CD14-positive monocyte (primary cell): ENCODE measurements around the gene SCN4A. TPM values are rescaled to one million over a fixed set of nuclear protein-coding genes. Genes with fewer than 3 reads are reported as not detected.

Source experiments
- DNase-seq, 3 donors: peaks; one replicate each; pipeline ENCODE4 v3.0.0-alpha.2; 2011 to 2022
- H2AFZ ChIP-seq: 2 replicates; pipeline ENCODE4 v1.6.0; 2012; ENCODE audit warnings: mild to moderate bottlenecking, low read depth, low read length, inconsistent platforms; ENCODE audit not compliant: insufficient read depth, poor library complexity, severe bottlenecking
- H3K27ac ChIP-seq, 2 donors: 1 replicate in 1 of 2; 2 replicates in 1 of 2; pipeline ENCODE4 v1.5.1; 2012 to 2013; ENCODE audit warnings: low read length in 2 of 2, control low read depth in 1 of 2, inconsistent platforms in 1 of 2, low read depth in 1 of 2, mild to moderate bottlenecking in 1 of 2
- H3K27me3 ChIP-seq, 2 donors: one replicate each; pipeline versions ENCODE4 v1.6.0 to v1.6.1; 2011 to 2013; ENCODE audit warnings: low read length in 2 of 2; ENCODE audit not compliant: control insufficient read depth in 2 of 2, insufficient read depth in 2 of 2
- H3K36me3 ChIP-seq, 2 donors: replicated peaks in 1 of 2; 1 replicate in 1 of 2; 2 replicates in 1 of 2; pipeline versions ENCODE4 v1.5.1 to v1.6.1; 2012 to 2013; ENCODE audit warnings: low read length in 2 of 2, control low read depth in 1 of 2, inconsistent platforms in 1 of 2, mild to moderate bottlenecking in 1 of 2; ENCODE audit not compliant: insufficient read depth in 2 of 2, control insufficient read depth in 1 of 2
- H3K4me1 ChIP-seq, 2 donors: 1 replicate in 1 of 2; 2 replicates in 1 of 2; pipeline versions ENCODE4 v1.5.1 to v1.6.1; 2012 to 2013; ENCODE audit warnings: low read length in 2 of 2, control low read depth in 1 of 2, inconsistent platforms in 1 of 2, mild to moderate bottlenecking in 1 of 2, moderate library complexity in 1 of 2; ENCODE audit not compliant: insufficient read depth in 2 of 2, control insufficient read depth in 1 of 2
- H3K4me2 ChIP-seq: replicated peaks from 2 replicates; pipeline ENCODE3; 2012; ENCODE audit warnings: low read length, moderate library complexity, mild to moderate bottlenecking; ENCODE audit not compliant: poor library complexity, severe bottlenecking; ENCODE audit errors: extremely low read depth
- H3K4me3 ChIP-seq, 3 experiments: fragments of 200-600 bp in 1 of 3; sonication (generic) in 1 of 3; replicated peaks in 1 of 3; 1 replicate in 2 of 3; 2 replicates in 1 of 3; pipeline ENCODE4 v1.5.1; 2011 to 2013; ENCODE audit warnings: low read length in 3 of 3, mild to moderate bottlenecking in 3 of 3, control low read depth in 2 of 3, low read depth in 2 of 3, inconsistent platforms in 1 of 3, moderate library complexity in 1 of 3
- H3K79me2 ChIP-seq: 2 replicates; pipeline ENCODE4 v1.6.0; 2012; ENCODE audit warnings: mild to moderate bottlenecking, control low read depth, inconsistent platforms, low read length, moderate library complexity; ENCODE audit not compliant: insufficient read depth
- H3K9ac ChIP-seq: 2 replicates; pipeline ENCODE4 v1.6.0; 2017; ENCODE audit warnings: low read length, mild to moderate bottlenecking; ENCODE audit not compliant: insufficient read depth, poor library complexity, severe bottlenecking
- H3K9me3 ChIP-seq, 2 donors: replicated peaks in 1 of 2; 1 replicate in 1 of 2; 2 replicates in 1 of 2; pipeline versions ENCODE4 v1.5.1 to v1.6.1; 2012 to 2013; ENCODE audit warnings: low read length in 2 of 2, control low read depth in 1 of 2; ENCODE audit not compliant: control insufficient read depth in 1 of 2, insufficient read depth in 1 of 2
- H4K20me1 ChIP-seq: 2 replicates; pipeline ENCODE4 v1.6.0; 2012; ENCODE audit warnings: mild to moderate bottlenecking, low read length, control low read depth, moderate library complexity; ENCODE audit not compliant: insufficient read depth
- H3K27ac Mint-ChIP-seq, 7 donors: one replicate each; pipeline ENCODE4 v1.8.0; 2020; ENCODE audit warnings: mild to moderate bottlenecking in 7 of 7, mixed read lengths in 7 of 7, moderate library complexity in 6 of 7, inconsistent platforms in 2 of 7
- H3K27me3 Mint-ChIP-seq, 3 donors: one replicate each; pipeline ENCODE4 v1.8.0; 2021 to 2022; ENCODE audit warnings: low read depth in 3 of 3, mild to moderate bottlenecking in 3 of 3, mixed read lengths in 3 of 3, moderate library complexity in 3 of 3, inconsistent platforms in 1 of 3
- H3K36me3 Mint-ChIP-seq, 2 donors: one replicate each; pipeline ENCODE4 v1.8.0; 2020; ENCODE audit warnings: mixed read lengths in 2 of 2, inconsistent platforms in 1 of 2, mild to moderate bottlenecking in 1 of 2
- H3K4me1 Mint-ChIP-seq: one replicate; pipeline ENCODE4 v1.8.0; 2020; ENCODE audit warnings: mild to moderate bottlenecking, mixed read lengths
- H3K4me3 Mint-ChIP-seq, 2 donors: one replicate each; pipeline ENCODE4 v1.8.0; 2020; ENCODE audit warnings: mild to moderate bottlenecking in 2 of 2, mixed read lengths in 2 of 2, moderate library complexity in 1 of 2
- H3K9me3 Mint-ChIP-seq, 7 donors: one replicate each; pipeline ENCODE4 v1.8.0; 2020 to 2022; ENCODE audit warnings: mixed read lengths in 7 of 7, mild to moderate bottlenecking in 6 of 7, moderate library complexity in 6 of 7, inconsistent platforms in 2 of 7
- WGBS: methylation state at CpG from one replicate; pipeline ENCODE4 v1.1.5; 2013; ENCODE audit warnings: missing lambda C conversion rate; ENCODE audit not compliant: insufficient coverage; 5-methylcytosine and 5-hydroxymethylcytosine counted together
- intact Hi-C, 2 donors: fragments of 100-400 bp; cut with micrococcal nuclease; formaldehyde crosslinking; loops; one replicate each; pipeline versions ENCODE4 v1.15.0 to v1.15.1; 2023
- polyA plus RNA-seq, 3 donors: library from polyadenylated mRNA; depleted of rRNA in 1 of 3; unstranded in 2 of 3; stranded (reverse) in 1 of 3; fragments of 300-500 nt in 2 of 3; fragments of >200 nt in 1 of 3; fragmentation: Illumina TruSeq in 2 of 3; gene quantifications; 1 replicate in 2 of 3; 2 replicates in 1 of 3; pipeline ENCODE4 v1.2.3, GENCODE V29; 2012 to 2021
- TF ChIP-seq, protein P1 (sequence below): fragments of 200-600 bp; IDR thresholded peaks from one replicate; pipeline ENCODE4 v1.8.0; 2022; ENCODE audit warnings: antibody characterized with exemption, mild to moderate bottlenecking

SCN4A gene
- polyA plus RNA-seq, 3 donors = not detected

- Histone ChIP-seq H4K20me1 (no peaks in the 10 kb centered on the region), H3K9ac (no peak overlapping the region), H3K27me3 (no peaks in the 10 kb centered on the region), H3K4me1 (no peaks in the 10 kb centered on the region), H2AFZ (no peak overlapping the region), H3K4me3 (no peak overlapping the region), H3K79me2 (no peaks in the 10 kb centered on the region), H3K9me3 (no peaks in the 10 kb centered on the region), H3K4me2 (no peak overlapping the region), H3K36me3 (no peaks in the 10 kb centered on the region), H3K27ac (no peak overlapping the region)
- no peak overlapping the region for H3K4me3 Mint-ChIP-seq
- TF ChIP-seq, protein P1, sequence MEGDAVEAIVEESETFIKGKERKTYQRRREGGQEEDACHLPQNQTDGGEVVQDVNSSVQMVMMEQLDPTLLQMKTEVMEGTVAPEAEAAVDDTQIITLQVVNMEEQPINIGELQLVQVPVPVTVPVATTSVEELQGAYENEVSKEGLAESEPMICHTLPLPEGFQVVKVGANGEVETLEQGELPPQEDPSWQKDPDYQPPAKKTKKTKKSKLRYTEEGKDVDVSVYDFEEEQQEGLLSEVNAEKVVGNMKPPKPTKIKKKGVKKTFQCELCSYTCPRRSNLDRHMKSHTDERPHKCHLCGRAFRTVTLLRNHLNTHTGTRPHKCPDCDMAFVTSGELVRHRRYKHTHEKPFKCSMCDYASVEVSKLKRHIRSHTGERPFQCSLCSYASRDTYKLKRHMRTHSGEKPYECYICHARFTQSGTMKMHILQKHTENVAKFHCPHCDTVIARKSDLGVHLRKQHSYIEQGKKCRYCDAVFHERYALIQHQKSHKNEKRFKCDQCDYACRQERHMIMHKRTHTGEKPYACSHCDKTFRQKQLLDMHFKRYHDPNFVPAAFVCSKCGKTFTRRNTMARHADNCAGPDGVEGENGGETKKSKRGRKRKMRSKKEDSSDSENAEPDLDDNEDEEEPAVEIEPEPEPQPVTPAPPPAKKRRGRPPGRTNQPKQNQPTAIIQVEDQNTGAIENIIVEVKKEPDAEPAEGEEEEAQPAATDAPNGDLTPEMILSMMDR = no peak
- WGBS = 100% methylated on average over 4 of the region's 11 CpGs
- no peak overlapping the region for H3K27ac Mint-ChIP-seq
- intact Hi-C loops = no loop called here
- H3K9me3 Mint-ChIP-seq = peaks cover 0 to 3% (median 0%) of the 10 kb centered on the region in 7 donors
- no peaks in the 10 kb centered on the region for H3K36me3 Mint-ChIP-seq
- peaks cover 6 to 8% (median 7%) of the 10 kb centered on the region in 3 donors for H3K27me3 Mint-ChIP-seq
- no peak for DNase-seq
- H3K4me1 Mint-ChIP-seq = peaks cover 5% of the 10 kb centered on the region
Measured at GRCh38 chr17:63955232-63955631, 17.5 kb downstream of the SCN4A start.

- 8% methylated on average over 2 of the region's 11 CpGs for WGBS
- Histone ChIP-seq H3K9ac (no peak overlapping the region), H3K27me3 (no peaks in the 10 kb centered on the region), H3K4me1 (no peaks in the 10 kb centered on the region), H3K27ac (no peak overlapping the region), H3K4me3 (no peak overlapping the region), H4K20me1 (no peaks in the 10 kb centered on the region), H3K36me3 (no peaks in the 10 kb centered on the region), H3K9me3 (no peaks in the 10 kb centered on the region), H3K4me2 (no peak overlapping the region), H3K79me2 (no peaks in the 10 kb centered on the region), H2AFZ (no peak overlapping the region)
- intact Hi-C loops = no loop called here
- Mint-ChIP-seq H3K4me1 (peaks cover 5% of the 10 kb centered on the region), H3K4me3 (no peak overlapping the region), H3K9me3 (peaks cover 0 to 3% (median 0%) of the 10 kb centered on the region in 7 donors), H3K27me3 (peaks cover 5 to 7% (median 6%) of the 10 kb centered on the region in 3 donors), H3K36me3 (no peaks in the 10 kb centered on the region), H3K27ac (peak overlapping the region in 3 of 7 donors; percentile 42 to 60 (median 46))
- no peak for DNase-seq
- TF ChIP-seq, protein P1 = no peak
Measured at GRCh38 chr17:63954402-63955063, 18.2 kb downstream of the SCN4A start.
